ENCODE data around the gene PTP4A2.

The PTP4A2 gene

GRCh38 chr1:31883357-31883942 is 54.7 kb downstream of the PTP4A2 start:
- DNase-seq: no peak

- DNase-seq: no peak
Observed at GRCh38 chr1:31881688-31882000, 56.5 kb downstream of the PTP4A2 start.

DNA sequence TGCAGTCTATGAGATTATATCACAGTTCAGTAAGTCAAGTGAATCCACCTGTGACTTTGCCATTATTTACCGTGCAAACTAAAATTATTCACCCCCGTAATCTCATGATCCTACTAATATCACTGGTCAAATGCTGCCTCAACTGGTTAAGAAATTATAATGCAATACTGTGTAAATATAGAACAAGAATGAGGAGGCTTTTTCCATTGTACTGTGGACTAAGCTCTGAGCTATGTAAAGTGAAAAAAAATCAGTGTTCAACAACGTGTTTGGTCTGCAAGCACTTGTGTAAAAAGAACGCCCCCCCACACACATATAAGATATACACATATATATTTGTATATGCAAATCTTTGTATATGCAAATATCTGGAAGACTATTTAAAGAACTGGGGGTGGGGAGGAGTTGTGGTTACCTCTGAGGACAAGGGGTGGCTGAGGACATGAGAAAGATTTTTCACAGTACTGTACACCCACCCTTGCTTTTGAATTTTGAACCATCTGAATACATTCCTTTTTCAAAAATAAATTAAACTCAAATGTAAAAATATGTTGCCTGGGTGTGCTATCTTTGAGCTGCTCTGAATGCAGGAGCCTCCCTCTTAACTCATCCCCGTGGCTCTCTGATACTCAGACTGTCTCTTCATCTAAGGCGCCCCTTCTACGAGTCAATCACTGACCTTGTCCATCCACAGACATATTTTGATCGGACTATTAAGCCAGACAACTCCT is 57.0 kb downstream of the PTP4A2 start:
- no peak for DNase-seq

- no peak for DNase-seq
Observed at GRCh38 chr1:31879981-31880608, 58.1 kb downstream of the PTP4A2 start.

DNA sequence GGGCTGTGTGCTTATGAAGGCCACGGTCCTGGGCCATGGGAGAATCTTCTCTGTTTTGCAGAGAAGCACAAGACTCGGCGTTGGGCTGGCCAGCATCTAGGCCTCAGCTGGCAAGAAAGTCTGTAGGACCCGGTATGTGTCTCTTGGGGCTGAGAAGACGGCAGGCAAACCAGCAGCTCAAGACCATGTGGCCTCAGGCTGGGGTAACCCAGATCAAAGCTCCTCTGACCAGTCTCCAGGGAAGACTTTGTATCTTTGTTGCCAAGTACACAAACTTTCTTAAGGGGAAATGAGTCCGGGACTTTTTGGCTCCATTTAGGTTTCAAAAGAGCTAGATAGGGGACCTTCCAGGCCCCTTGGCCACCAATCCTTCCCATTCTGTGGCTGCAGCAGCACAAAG is 60.1 kb downstream of the PTP4A2 start:
- no peak for DNase-seq

DNA sequence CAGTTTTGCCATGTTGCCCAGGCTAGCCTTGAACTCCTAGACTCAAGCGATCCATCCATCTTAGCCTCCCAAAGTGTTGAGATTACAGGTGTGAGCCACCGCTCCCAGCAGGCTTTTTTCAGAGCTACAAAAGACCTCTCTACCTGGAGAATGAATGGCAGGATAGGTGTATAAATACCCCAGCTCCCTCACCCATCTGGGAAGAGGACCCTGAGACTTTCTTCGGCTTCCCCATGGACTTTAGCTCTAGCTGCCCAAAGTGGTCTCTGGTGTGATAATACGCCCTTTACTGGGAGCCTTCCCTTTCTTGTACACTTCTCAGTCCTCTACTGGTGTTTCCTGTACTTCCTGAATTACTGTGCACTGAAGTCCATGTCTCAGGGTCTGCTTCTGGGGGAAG is 60.6 kb downstream of the PTP4A2 start:
- DNase-seq: no peak

DNA sequence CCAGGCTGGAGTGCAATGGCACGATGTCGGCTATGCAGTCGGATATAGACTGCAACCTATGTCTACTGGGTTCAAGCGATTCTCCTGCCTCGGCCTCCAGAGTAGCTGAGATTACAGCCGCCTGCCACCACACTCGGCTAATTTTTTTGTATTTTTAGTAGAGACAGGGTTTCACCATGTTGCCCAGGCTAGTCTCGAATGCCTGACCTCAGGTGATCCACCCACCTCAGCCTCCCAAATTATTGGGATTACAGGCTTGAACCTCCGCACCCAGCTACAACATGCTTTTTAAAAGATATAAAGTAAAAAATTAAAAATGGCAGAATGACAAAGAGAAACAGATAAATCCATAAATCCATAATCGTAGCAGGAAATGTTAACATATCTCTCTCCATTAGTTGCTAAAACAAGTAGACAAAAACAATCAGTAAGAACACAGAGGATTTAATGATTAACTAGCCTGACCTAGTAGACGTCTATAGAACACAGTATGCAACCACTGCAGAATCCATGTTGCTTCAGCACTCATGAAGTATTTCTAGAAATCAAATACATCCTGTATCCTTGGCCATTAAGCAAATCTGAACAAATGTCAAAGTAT is 62.4 kb downstream of the PTP4A2 start:
- DNase-seq: no peak

DNA sequence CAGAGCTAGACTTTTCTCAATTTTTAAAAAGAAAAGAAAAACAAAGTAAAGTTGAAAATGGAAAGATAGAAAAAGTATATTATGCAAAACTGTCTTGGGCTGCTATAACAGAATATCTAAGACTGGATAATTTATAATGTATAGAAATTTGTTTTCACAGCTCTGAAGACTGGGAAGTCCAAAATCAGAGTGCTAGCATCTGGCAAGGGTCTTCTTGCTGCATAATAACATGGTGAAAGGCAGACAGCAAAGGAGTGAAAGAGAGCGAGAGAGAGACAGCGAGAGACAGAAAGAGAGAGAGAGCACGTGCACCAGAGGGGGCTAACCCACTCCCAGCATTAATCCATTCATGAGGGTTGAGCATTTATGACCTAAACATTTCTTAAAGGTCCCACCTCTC is 63.2 kb downstream of the PTP4A2 start:
- DNase-seq: no peak

DNA sequence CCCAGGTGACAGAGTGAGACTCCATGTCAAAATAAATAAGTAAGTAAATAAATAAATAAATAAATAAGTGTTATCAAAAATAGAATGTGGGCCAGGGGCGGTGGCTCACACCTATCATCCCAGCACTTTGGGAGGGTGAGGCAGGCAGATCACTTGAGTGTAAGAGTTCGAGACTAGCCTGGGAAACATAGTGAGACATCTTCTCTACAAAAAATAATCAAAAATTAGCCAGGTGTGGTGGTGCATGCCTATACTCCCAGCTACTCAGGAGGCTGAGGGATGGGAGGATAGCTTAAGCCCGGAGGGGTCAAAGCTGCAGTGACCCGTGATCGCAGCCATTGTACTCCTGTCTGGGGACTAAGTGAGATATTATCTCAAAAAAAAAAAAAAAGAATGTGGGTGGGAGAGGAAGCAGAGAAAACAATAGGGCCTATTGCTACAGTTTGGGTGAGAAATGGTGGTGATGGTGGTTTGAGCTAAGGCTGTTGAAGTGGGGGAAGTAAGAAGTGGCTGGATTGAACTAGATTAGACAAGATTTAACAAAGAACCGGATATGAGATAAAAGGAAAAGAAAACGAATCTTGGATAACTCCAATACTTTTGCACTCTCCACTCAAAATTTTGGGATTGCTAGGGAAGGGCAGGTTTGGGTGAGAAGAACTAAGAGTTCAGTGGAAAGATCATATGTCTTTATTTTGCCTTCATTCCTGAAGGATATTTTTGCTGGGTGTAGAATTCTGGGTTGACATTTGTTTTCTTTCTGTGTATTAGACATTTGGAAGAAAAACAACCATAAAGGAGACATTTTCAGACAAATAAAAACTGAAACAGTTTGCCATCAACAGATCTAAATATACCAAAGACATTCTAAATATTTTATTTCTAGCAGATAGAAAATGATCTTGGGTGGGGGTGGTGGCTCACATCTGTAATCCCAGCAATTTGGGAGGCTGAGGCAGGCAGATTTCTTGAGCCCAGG is 65.2 kb downstream of the PTP4A2 start:
- no peak for DNase-seq

DNA sequence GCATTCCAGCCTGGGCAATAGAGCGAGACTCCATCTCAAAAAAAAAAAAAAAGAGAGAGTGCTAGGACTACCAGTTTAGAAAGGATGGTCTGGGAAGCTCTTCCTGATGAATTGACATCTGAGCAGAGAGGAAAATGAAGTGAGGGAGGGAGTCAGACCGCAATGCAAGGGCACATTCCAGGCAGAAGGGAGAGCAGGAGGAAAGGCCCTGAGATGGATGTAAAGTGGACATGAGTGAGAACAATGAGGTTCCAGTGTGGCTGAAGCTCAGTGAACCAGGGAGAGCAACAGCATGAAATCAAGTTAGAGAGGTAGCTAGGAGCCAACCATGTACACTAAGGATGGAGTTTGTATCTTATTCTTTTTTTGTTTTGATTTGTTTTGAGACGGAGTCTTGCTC is 66.5 kb downstream of the PTP4A2 start:
- DNase-seq: no peak

DNA sequence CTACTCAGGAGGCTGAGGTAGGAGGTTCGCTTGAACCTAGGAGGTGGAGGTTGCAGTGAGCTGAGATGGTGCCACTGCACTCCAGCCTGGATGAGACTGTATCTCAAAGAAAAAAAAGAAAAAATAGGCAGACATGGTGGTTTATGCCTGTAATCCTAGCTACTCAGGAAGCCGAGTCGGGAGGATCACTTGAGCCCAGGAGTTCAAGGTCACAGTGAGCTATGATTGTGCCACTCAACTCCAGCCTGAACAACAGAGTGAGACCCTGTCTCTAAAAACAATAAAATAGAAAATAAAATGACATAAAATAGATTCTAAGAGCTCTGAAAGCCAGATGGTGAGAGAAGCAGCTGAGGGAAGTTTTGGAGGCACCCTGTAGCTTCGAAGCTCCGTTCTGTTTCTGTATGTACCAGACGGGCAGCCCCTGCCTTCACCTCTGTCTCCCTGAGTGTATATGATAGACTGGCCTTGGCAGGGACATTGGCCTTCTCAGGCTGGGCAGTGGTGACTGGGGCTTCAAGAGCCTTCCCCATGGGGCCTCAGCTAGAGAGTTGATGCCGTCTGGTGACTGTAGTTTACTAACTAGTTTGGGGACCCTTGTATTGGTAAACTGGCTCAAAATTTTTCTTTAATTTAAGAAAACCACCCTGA is 68.0 kb downstream of the PTP4A2 start:
- DNase-seq: no peak

DNA sequence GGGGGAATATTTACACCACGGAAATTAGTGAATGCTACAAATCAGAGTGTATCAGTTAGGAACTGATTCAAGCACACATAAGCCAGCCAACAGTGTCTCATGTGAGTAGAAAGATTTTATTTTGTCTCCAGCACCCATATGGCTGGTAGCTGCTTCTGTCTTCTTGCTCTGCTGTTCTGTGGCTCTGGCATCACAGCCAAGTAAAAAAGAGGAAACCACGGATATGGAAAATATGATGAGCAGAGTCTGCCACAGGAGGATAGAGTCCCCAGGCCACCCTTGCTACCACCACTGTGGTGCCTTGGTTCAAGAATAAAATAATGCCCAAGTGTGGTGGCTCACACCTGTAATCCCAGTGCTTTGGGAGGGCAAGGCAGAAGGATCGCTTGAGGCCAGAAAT is 68.7 kb downstream of the PTP4A2 start:
- no peak for DNase-seq

GRCh38 chr1:31868862-31869261 is 69.3 kb downstream of the PTP4A2 start:
- no peak for DNase-seq

- DNase-seq: no peak
Observed at GRCh38 chr1:31867546-31867945, 70.6 kb downstream of the PTP4A2 start.

DNA sequence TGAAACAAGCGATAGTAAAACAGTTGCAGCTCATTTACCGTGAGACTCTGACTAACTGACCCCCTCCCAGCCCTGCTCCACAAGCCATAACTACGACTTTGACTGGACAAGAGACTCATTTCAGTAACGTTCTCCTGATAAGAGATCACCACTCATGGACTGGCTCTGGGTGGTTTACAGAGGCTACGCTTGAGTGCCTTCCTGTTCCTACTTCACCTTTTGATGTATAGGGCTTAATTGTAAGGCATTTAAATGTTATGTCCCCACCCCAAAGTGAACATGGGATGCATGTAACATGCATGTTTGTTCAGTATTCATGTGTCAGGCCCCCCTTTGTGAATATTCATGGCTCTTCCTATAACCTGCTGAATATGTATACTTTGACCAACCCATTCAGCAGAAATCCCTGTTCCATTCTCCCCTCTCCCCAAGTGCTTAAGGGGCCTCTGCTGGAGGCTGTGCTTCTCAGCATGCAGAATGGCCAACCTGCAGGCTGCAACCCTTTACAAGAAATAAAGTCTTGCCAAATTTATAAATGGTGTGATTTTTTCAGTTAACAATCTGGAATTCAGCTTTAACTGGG is 71.6 kb downstream of the PTP4A2 start:
- no peak for DNase-seq

DNA sequence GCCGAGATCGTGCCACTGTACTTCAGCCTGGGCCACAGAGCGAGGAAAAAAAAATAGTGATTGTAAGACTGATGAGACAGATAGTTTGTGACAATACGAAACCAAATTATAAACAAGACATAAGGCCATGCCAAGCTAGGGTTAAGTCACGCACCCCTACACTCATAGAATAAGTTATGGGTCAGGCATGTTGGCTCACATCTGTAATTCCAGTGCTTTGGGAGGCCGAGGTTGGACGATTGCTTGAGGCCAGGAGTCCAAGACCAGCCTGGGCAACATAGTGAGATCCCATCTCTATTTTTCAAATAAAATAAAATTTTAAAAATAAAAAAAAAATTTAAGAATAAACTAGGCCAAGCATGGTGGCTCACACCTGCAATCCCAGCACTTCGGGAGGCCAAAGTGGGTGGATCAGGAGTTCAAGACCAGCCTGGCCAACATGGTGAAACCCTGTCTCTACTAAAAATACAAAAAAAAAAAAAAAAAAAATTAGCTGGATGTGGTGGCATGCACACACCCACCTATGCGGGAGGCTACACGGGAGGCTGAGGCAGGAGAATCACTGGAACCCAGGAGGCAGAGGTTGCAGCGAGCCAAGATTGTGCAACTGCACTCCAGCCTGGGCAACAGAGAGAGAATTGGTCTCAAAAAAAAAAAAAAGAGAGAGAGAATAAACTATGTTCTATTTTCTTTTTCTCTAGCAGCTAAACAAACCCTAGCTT is 72.3 kb downstream of the PTP4A2 start:
- DNase-seq: no peak

- DNase-seq: no peak
Observed at GRCh38 chr1:31862071-31862470, 76.1 kb downstream of the PTP4A2 start.

DNA sequence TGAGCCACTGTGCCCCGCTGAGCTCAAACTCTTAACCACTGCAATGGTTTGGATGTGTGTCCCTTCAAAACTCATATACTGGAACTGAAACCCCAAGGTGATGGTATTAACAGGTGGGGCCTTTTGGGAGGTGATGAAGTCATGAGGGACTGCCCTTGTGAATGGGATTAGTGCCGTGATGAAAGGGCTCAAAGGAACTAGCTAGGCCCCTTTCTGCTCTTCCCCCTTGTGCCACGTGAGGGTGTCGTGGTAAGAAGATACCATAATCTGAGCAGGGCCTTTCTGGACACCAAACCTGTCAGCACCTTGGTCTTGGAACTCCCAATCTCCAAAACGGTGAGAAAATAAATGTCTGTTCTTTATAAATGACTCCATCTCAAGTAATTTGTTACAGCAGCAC is 76.8 kb downstream of the PTP4A2 start:
- DNase-seq: no peak

DNA sequence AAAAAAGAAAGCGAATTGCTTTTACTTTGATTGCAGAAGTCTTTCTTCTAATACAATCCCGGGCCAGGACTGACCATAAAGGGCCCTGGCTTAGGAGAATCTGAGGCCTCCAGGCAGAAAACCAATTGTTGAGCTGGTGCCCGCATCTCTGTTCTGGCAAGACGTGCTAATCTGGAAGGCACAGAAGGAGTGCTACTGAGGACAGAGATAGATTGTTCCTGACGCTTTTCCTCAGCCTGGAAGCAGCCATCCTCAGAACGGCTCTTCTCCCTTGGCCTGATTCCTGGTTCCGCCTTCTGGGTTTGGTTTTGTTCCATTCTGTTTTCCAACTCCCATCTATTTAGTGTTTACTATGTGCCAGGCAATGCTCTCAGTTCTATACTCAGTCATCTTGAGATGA is 77.6 kb downstream of the PTP4A2 start:
- DNase-seq: no peak

GRCh38 chr1:31859719-31860118 is 78.4 kb downstream of the PTP4A2 start:
- DNase-seq: no peak

- no peak for DNase-seq
Observed at GRCh38 chr1:31859044-31859443, 79.1 kb downstream of the PTP4A2 start.
